ENCODE data around the gene MT1E.
A peak's percentile ranks its signal among the peaks of the same experiment; 100 is the strongest.
"Not testable (repeated sequence)": the region's sequence is repeated elsewhere in the genome, so short reads cannot be mapped to it uniquely, and the experiment has no call there.

The MT1E gene

DNA sequence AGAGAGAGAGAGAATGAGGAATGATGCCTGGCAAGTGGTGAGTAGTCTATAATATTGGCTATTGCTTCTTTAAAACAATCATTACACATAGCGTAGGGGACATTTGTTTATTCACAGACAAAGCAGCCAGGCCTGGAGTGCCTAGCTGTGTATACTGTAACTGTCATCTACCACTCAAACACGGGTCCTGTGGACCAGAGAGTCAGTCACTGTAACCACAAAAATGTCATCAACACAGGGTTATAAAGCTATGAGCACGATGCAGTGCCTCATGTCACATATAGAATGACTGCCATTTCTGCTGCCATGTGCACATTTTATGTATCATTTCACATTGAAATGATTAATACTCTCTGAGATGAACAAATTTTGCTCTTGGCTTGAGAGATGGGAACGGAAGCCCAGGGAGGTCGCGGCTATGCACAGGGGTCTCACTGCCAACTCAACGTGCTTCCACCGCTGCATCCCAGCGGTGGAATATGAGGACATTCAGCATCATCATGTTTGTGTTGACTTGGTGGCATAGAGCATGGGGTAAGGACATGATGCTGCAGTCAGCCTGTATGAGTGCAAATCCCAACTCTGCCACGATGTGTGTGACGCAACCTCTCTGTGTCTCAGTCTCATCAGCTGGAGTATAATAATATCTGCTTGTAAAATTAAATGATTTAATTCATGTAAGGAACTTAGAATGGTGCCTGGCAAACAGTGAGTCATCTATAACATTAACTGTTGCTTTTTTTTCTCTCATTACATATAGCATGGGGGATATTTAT, 47.4 kb downstream of the MT1E start:
- no peak for DNase-seq (ENCODE audit: low read depth in 2 of 2)
- H3K4me3 ChIP-seq (replicated peaks in 1 of 2; ENCODE audit: low read depth in 2 of 2, low read length in 2 of 2), result no peak overlapping the region
- TF ChIP-seq, protein P1, sequence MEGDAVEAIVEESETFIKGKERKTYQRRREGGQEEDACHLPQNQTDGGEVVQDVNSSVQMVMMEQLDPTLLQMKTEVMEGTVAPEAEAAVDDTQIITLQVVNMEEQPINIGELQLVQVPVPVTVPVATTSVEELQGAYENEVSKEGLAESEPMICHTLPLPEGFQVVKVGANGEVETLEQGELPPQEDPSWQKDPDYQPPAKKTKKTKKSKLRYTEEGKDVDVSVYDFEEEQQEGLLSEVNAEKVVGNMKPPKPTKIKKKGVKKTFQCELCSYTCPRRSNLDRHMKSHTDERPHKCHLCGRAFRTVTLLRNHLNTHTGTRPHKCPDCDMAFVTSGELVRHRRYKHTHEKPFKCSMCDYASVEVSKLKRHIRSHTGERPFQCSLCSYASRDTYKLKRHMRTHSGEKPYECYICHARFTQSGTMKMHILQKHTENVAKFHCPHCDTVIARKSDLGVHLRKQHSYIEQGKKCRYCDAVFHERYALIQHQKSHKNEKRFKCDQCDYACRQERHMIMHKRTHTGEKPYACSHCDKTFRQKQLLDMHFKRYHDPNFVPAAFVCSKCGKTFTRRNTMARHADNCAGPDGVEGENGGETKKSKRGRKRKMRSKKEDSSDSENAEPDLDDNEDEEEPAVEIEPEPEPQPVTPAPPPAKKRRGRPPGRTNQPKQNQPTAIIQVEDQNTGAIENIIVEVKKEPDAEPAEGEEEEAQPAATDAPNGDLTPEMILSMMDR (IDR thresholded peaks at IDR 0.05; ENCODE audit: low read depth, low read length), result no peak

- TF ChIP-seq, protein P1 (IDR thresholded peaks at IDR 0.05; ENCODE audit: low read depth, low read length), result peak; percentile 52
- DNase-seq (ENCODE audit: low read depth in 2 of 2), result peak; percentile 42 to 56
- no peak overlapping the region for H3K4me3 ChIP-seq (replicated peaks in 1 of 2; ENCODE audit: low read depth in 2 of 2, low read length in 2 of 2)
These were observed 48.3 kb downstream of the MT1E start for GRCh38 chr16:56673921-56674320.

GRCh38 chr16:56674570-56674969, 49.0 kb downstream of the MT1E start:
- not testable (repeated sequence) for DNase-seq (ENCODE audit: low read depth in 2 of 2); H3K4me3 ChIP-seq (replicated peaks in 1 of 2; ENCODE audit: low read depth in 2 of 2, low read length in 2 of 2)

GRCh38 chr16:56675685-56676210, 50.2 kb downstream of the MT1E start:
- TF ChIP-seq, protein P1 (IDR thresholded peaks at IDR 0.05; ENCODE audit: low read depth, low read length), result no peak
- H3K4me3 ChIP-seq (replicated peaks in 1 of 2; ENCODE audit: low read depth in 2 of 2, low read length in 2 of 2), result no peak overlapping the region
- no peak for DNase-seq (ENCODE audit: low read depth in 2 of 2)
